Panc1 (cell line): ENCODE results near the gene PIGZ. TPM values are rescaled to one million over a fixed set of nuclear protein-coding genes. Genes with fewer than 3 reads are reported as not detected.

Experiments used
- ATAC-seq: fragments of 200-7000 bp; cut with Tn5 transposase; 2 replicates; pipeline ENCODE4 v1.9.1; 2020; ENCODE audit warnings: mild to moderate bottlenecking, moderate library complexity
- BruUV-seq: library from RNA; stranded (reverse); fragments of 400-500 nt; replicated peaks from 2 replicates; lab custom pipeline; 2021; lab: Mats Ljungman, UMichigan
- CTCF ChIA-PET: fragments of 300-600 bp; sonication (Branson Sonifier 250); formaldehyde crosslinking; loops from one replicate; lab custom pipeline; 2022; ENCODE audit warnings: antibody characterized with exemption; lab: Charles Lee
- POLR2A ChIA-PET: fragments of 300-600 bp; sonication (Branson Sonifier 250); formaldehyde crosslinking; loops from one replicate; lab custom pipeline; 2022; ENCODE audit warnings: antibody characterized with exemption; lab: Charles Lee
- DNase-seq: peaks from one replicate; pipeline ENCODE4 v3.0.0-alpha.2; 2010; ENCODE audit warnings: low read depth, low spot score
- H3K27ac ChIP-seq: 2 replicates; pipeline ENCODE4 v1.5.1; 2011; ENCODE audit warnings: mild to moderate bottlenecking, low read length, inconsistent platforms
- H3K27me3 ChIP-seq: fragments of 200-500 bp; sonication (Bioruptor generic); 2 replicates; pipeline ENCODE4 v1.6.0; 2014; ENCODE audit warnings: low read length, inconsistent platforms; ENCODE audit not compliant: control insufficient read depth, insufficient read depth
- H3K36me3 ChIP-seq: fragments of 200-500 bp; sonication (Bioruptor generic); 2 replicates; pipeline ENCODE4 v1.5.1; 2014; ENCODE audit warnings: inconsistent platforms, mild to moderate bottlenecking, low read length, moderate library complexity; ENCODE audit not compliant: control insufficient read depth, insufficient read depth
- H3K4me1 ChIP-seq: 2 replicates; pipeline ENCODE4 v1.5.1; 2011; ENCODE audit warnings: inconsistent platforms, mild to moderate bottlenecking, low read length, moderate library complexity; ENCODE audit not compliant: control insufficient read depth, insufficient read depth
- H3K4me3 ChIP-seq, 2 experiments: 2 replicates each; pipeline ENCODE4 v1.5.1; 2011 to 2012; ENCODE audit warnings: low read depth in 2 of 2, low read length in 2 of 2, mild to moderate bottlenecking in 2 of 2, inconsistent platforms in 1 of 2, moderate library complexity in 1 of 2
- H3K9me3 ChIP-seq: fragments of 200-500 bp; sonication (Bioruptor generic); 2 replicates; pipeline ENCODE4 v1.5.1; 2014; ENCODE audit warnings: low read depth, mild to moderate bottlenecking, inconsistent platforms, low read length, moderate library complexity; ENCODE audit not compliant: control insufficient read depth, insufficient read depth
- CTCF ChIP-seq: fragments of 450-650 bp; IDR thresholded peaks from 2 replicates; pipeline ENCODE4 v1.5.1; 2017; ENCODE audit warnings: mild to moderate bottlenecking
- POLR2AphosphoS5 ChIP-seq: IDR thresholded peaks from 2 replicates; pipeline ENCODE4 v1.6.1; 2012; ENCODE audit warnings: mild to moderate bottlenecking, low read depth, low read length, moderate library complexity
- SIN3A ChIP-seq: IDR thresholded peaks from 2 replicates; pipeline ENCODE4 v1.6.1; 2012; ENCODE audit warnings: low read depth, mild to moderate bottlenecking, low read length, moderate library complexity, borderline replicate concordance; ENCODE audit not compliant: insufficient read depth
- TCF7L2 ChIP-seq: IDR thresholded peaks from 2 replicates; pipeline ENCODE4 v1.6.1; 2011; ENCODE audit warnings: mild to moderate bottlenecking, low read depth, low read length, inconsistent platforms
- in situ Hi-C: cut with HindIII; loops from 2 replicates; pipeline ENCODE4 v1.10.0; 2016; ENCODE audit warnings: low sequenced_read_pairs, low pct_unique_long_range_greater_than_20kb
- intact Hi-C: fragments of 100-400 bp; cut with micrococcal nuclease; formaldehyde crosslinking; loops from one replicate; pipeline ENCODE4 v1.10.0; 2022; ENCODE audit not compliant: unreplicated experiment
- total RNA-seq: library from RNA; stranded (reverse); gene quantifications from one replicate; pipeline ENCODE4 v1.2.1, GENCODE V29; 2021; ENCODE audit not compliant: unreplicated experiment
- TF ChIP-seq, protein P1 (sequence below), 2 experiments: IDR thresholded peaks; 2 replicates each; pipeline ENCODE4 v1.6.1; 2011 to 2012; ENCODE audit warnings: low read depth in 2 of 2, control low read depth in 1 of 2, low read length in 1 of 2, mild to moderate bottlenecking in 1 of 2, moderate library complexity in 1 of 2; ENCODE audit not compliant: insufficient read depth in 1 of 2

Gene PIGZ
- total RNA-seq, 1 experiment from 2014 or later, result 6.3 TPM

GRCh38 chr3:197001972-197002700 is 33.5 kb upstream of the PIGZ start:
- peak; percentile 13 for ATAC-seq
- DNase-seq, result no peak
- no peaks in the 10 kb centered on the region for H3K27me3 ChIP-seq
- ChIA-PET POLR2A (no interaction called here), CTCF (interaction anchor here (0.5 to 1.0 kb wide), 3 partner anchors 11 to 710 kb away, joined by 3 to 6 read pairs (median 5); no protein-coding TSS in a partner anchor)
- H3K4me1 ChIP-seq, result peaks cover 12% of the 10 kb centered on the region
- H3K4me3 ChIP-seq, result peak overlapping the region; percentile 43 to 53
- no peaks in the 10 kb centered on the region for H3K36me3 ChIP-seq
- H3K27ac ChIP-seq, result peak overlapping the region; percentile 37; the same call in 1 of the 2 replicates
- in situ Hi-C loops, result no loop called here
- intact Hi-C loops, result no loop called here
- BruUV-seq, result no TSS peak
- no peaks in the 10 kb centered on the region for H3K9me3 ChIP-seq
- TF ChIP-seq, protein P1, sequence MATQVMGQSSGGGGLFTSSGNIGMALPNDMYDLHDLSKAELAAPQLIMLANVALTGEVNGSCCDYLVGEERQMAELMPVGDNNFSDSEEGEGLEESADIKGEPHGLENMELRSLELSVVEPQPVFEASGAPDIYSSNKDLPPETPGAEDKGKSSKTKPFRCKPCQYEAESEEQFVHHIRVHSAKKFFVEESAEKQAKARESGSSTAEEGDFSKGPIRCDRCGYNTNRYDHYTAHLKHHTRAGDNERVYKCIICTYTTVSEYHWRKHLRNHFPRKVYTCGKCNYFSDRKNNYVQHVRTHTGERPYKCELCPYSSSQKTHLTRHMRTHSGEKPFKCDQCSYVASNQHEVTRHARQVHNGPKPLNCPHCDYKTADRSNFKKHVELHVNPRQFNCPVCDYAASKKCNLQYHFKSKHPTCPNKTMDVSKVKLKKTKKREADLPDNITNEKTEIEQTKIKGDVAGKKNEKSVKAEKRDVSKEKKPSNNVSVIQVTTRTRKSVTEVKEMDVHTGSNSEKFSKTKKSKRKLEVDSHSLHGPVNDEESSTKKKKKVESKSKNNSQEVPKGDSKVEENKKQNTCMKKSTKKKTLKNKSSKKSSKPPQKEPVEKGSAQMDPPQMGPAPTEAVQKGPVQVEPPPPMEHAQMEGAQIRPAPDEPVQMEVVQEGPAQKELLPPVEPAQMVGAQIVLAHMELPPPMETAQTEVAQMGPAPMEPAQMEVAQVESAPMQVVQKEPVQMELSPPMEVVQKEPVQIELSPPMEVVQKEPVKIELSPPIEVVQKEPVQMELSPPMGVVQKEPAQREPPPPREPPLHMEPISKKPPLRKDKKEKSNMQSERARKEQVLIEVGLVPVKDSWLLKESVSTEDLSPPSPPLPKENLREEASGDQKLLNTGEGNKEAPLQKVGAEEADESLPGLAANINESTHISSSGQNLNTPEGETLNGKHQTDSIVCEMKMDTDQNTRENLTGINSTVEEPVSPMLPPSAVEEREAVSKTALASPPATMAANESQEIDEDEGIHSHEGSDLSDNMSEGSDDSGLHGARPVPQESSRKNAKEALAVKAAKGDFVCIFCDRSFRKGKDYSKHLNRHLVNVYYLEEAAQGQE (IDR thresholded peaks at IDR 0.05; ENCODE audit: insufficient read depth in 1 of 2, low read depth in 2 of 2, low read length in 1 of 2), result no peak
- no peak for TF ChIP-seq CTCF
- TF ChIP-seq POLR2AphosphoS5, result no peak
- no peak for TF ChIP-seq TCF7L2
- TF ChIP-seq SIN3A, result no peak

GRCh38 chr3:197001106-197001971 is 32.7 kb upstream of the PIGZ start:
- H3K9me3 ChIP-seq, result no peaks in the 10 kb centered on the region
- H3K4me1 ChIP-seq, result peaks cover 12% of the 10 kb centered on the region
- CTCF ChIA-PET, result interaction anchor here (0.6 kb wide), 1 partner anchor 222 kb away, joined by 3 read pairs; no protein-coding TSS in a partner anchor
- DNase-seq (no peak), ATAC-seq (no peak)
- intact Hi-C loops (no loop called here), in situ Hi-C loops (no loop called here)
- H3K27me3 ChIP-seq, result no peaks in the 10 kb centered on the region
- BruUV-seq, result no TSS peak
- H3K27ac ChIP-seq, result no peak overlapping the region; the same call in 1 of the 2 replicates
- no peaks in the 10 kb centered on the region for H3K36me3 ChIP-seq
- H3K4me3 ChIP-seq, result no peak overlapping the region
- POLR2A ChIA-PET, result no interaction called here
- TF ChIP-seq POLR2AphosphoS5, result no peak
- TF ChIP-seq, protein P1 (IDR thresholded peaks at IDR 0.05; ENCODE audit: insufficient read depth in 1 of 2, low read depth in 2 of 2, low read length in 1 of 2), result no peak
- TF ChIP-seq CTCF, result no peak
- no peak for TF ChIP-seq TCF7L2
- no peak for TF ChIP-seq SIN3A
